Endothelial cell (in vitro differentiated cells): ENCODE results near the gene MAGI1. TPM values are rescaled to one million over a fixed set of nuclear protein-coding genes. Genes with fewer than 3 reads are reported as not detected.

ENCODE experiments used
- DNase-seq: peaks from one replicate; pipeline ENCODE4 v3.0.0; 2021; ENCODE audit warnings: low spot score
- H3K27ac Mint-ChIP-seq: one replicate; pipeline ENCODE4 v1.8.0; 2021; ENCODE audit warnings: mixed read lengths, inconsistent platforms; ENCODE audit not compliant: unreplicated experiment
- H3K27me3 Mint-ChIP-seq: one replicate; pipeline ENCODE4 v1.8.0; 2021; ENCODE audit warnings: mild to moderate bottlenecking, moderate library complexity, mixed read lengths, inconsistent platforms; ENCODE audit not compliant: unreplicated experiment
- H3K36me3 Mint-ChIP-seq: one replicate; pipeline ENCODE4 v1.8.0; 2021; ENCODE audit warnings: mild to moderate bottlenecking, low read depth, mixed read lengths, inconsistent platforms; ENCODE audit not compliant: unreplicated experiment
- H3K4me1 Mint-ChIP-seq: one replicate; pipeline ENCODE4 v1.8.0; 2021; ENCODE audit warnings: mild to moderate bottlenecking, mixed read lengths, inconsistent platforms; ENCODE audit not compliant: unreplicated experiment
- H3K4me3 Mint-ChIP-seq: one replicate; pipeline ENCODE4 v1.8.0; 2021; ENCODE audit warnings: mild to moderate bottlenecking, mixed read lengths, inconsistent platforms; ENCODE audit not compliant: unreplicated experiment
- H3K9me3 Mint-ChIP-seq: one replicate; pipeline ENCODE4 v1.8.0; 2021; ENCODE audit warnings: mixed read lengths, inconsistent platforms; ENCODE audit not compliant: unreplicated experiment
- CTCF ChIP-seq: fragments of 200-600 bp; sonication (generic); IDR thresholded peaks from one replicate; pipeline ENCODE4 v1.5.0; 2021; ENCODE audit warnings: antibody characterized with exemption; ENCODE audit not compliant: unreplicated experiment
- total RNA-seq: library from RNA; stranded (reverse); fragmentation: NEBNext Ultra II Directional; extraction: Animal tissue kit (Norgen Biotek cat#: 25700); gene quantifications from one replicate; pipeline ENCODE4 v1.2.1, GENCODE V29; 2021; ENCODE audit not compliant: unreplicated experiment

The MAGI1 gene
- total RNA-seq, 1 donor from 2014 or later = 33.8 TPM

DNA sequence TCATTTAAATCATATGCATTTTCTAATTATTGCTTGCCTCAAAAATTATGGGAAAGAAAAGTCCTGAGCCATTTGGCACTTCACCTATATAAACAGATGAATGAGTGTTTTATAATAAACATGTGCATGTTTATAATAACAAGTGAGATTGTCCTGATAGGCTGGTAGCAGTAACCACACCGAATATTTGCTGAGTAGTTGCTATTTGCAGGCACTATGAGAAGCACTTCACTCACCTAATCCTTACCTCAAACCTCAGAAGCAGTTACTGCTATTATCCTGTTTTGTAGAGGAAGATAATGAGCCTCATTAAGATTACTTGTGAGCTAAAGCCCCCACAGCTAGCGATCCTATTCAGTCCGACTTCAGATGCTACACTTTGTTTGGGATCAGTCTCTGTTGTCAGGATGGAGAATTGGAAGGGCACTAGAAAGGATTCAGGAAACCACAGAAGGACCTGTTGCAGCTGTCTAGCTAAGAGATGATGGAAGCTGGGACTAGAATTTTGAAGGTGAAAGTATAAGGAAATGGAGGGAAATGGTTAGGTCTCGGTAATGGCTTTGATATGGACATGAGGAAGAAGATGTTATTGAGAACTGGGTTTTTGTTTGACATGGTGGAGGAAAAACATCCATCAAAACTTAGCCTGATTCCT lies 28.4 kb upstream of the MAGI1 start:
- Mint-ChIP-seq H3K9me3 (no peaks in the 10 kb centered on the region), H3K27ac (peak overlapping the region; percentile 32), H3K4me1 (no peaks in the 10 kb centered on the region), H3K4me3 (no peak overlapping the region), H3K27me3 (peaks cover 3% of the 10 kb centered on the region), H3K36me3 (no peaks in the 10 kb centered on the region)
- TF ChIP-seq CTCF = no peak
- DNase-seq = no peak

GRCh38 chr3:66055289-66055688 lies 16.6 kb upstream of the MAGI1 start:
- DNase-seq = no peak
- Mint-ChIP-seq H3K27ac (no peak overlapping the region), H3K4me1 (no peaks in the 10 kb centered on the region), H3K9me3 (no peaks in the 10 kb centered on the region), H3K4me3 (no peak overlapping the region), H3K36me3 (no peaks in the 10 kb centered on the region), H3K27me3 (no peaks in the 10 kb centered on the region)
- TF ChIP-seq CTCF = no peak

DNA sequence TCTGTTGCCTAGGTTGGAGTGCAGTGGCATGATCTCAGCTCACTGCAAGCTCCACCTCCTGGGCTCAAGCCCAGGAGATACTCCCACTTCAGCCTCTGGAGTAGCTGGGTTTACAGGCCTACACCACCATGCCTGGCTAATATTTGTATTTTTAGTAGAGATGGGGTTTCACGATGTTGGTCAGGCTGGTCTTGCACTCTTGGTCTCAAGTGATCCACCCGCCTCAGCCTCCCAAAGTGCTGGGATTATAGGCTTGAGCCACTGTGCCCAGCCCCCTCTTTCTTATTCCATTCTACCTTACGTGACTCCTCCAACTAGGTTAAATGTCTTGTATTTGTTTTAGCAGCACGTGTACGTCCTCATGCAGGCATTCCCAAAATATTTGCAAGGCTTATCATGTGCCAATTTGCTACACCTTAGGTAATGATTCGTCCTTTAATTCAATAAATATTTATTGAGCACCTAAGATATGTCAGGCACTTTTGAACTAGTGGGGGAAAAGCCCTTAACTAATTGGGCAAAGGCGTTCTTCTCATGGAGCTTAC lies 14.9 kb upstream of the MAGI1 start:
- Mint-ChIP-seq H3K4me3 (no peak overlapping the region), H3K36me3 (no peaks in the 10 kb centered on the region), H3K27ac (no peak overlapping the region), H3K27me3 (no peaks in the 10 kb centered on the region), H3K9me3 (no peaks in the 10 kb centered on the region), H3K4me1 (no peaks in the 10 kb centered on the region)
- no peak for DNase-seq
- no peak for TF ChIP-seq CTCF

DNA sequence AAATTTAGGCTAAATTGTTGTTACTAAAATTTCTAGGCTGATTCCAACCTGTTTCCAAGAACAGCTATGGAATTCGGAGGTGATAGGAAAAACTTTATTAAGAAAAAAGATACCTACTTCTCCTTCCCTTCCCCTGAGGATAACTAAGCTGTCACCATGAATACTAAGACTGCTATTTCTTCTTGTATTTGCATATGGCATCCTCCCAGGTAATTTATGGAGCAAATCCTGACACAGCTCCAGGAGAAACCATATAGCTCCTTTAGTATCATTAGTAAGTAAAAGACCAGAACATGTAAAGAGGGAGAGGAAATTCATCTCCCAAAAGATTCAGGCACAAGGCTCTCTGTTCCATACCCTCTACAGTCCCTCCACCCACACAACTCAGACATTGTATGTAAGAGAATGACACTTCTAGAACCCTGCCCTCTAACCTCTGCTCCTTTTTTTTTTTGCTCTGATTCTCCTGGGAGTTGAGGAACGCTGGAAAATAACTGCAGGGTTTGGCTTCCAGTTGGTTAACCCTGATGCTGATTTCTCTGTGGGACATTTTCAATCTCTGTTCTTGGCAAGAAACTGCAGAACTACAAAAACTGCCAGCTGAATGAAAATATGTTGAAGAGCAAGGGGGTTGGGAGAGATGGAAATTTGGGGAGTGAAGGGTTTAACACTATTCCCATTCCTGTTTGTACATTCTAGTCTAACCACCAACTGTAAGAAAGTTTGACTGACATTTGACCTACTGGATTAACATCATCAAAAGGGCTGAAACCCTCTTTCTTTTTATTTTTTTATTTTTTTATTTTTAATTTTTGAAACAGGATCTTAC lies 14.2 kb upstream of the MAGI1 start:
- no peak for TF ChIP-seq CTCF
- Mint-ChIP-seq H3K4me1 (no peaks in the 10 kb centered on the region), H3K27me3 (peaks cover 1% of the 10 kb centered on the region), H3K9me3 (no peaks in the 10 kb centered on the region), H3K27ac (no peak overlapping the region), H3K4me3 (no peak overlapping the region), H3K36me3 (no peaks in the 10 kb centered on the region)
- DNase-seq = no peak

GRCh38 chr3:66050821-66051220 lies 12.1 kb upstream of the MAGI1 start:
- Mint-ChIP-seq H3K27ac (no peak overlapping the region), H3K9me3 (no peaks in the 10 kb centered on the region), H3K4me3 (no peak overlapping the region), H3K4me1 (no peaks in the 10 kb centered on the region), H3K36me3 (no peaks in the 10 kb centered on the region), H3K27me3 (peaks cover 1% of the 10 kb centered on the region)
- no peak for TF ChIP-seq CTCF
- no peak for DNase-seq
